Osteoblast (primary cell): ENCODE measurements around the gene NHSL2. TPM values are rescaled to one million over a fixed set of nuclear protein-coding genes. Genes with fewer than 3 reads are reported as not detected.

ENCODE experiments used
- DNase-seq: peaks from one replicate; pipeline ENCODE4 v3.0.0; 2011; ENCODE audit warnings: low spot score, mixed read lengths; ENCODE audit not compliant: insufficient read length; ENCODE audit errors: missing footprints
- H2AFZ ChIP-seq: 2 replicates; pipeline ENCODE4 v1.6.0; 2011; ENCODE audit warnings: mild to moderate bottlenecking, low read length
- H3K27ac ChIP-seq: 2 replicates; pipeline ENCODE4 v1.5.1; 2011; ENCODE audit warnings: mild to moderate bottlenecking, low read depth, low read length, moderate library complexity
- H3K27me3 ChIP-seq: 2 replicates; pipeline ENCODE4 v1.6.0; 2012; ENCODE audit warnings: mild to moderate bottlenecking, control low read depth, inconsistent platforms, low read length, moderate library complexity; ENCODE audit not compliant: insufficient read depth
- H3K36me3 ChIP-seq: 2 replicates; pipeline ENCODE4 v1.5.1; 2011; ENCODE audit warnings: mild to moderate bottlenecking, low read length, control low read depth, moderate library complexity; ENCODE audit not compliant: insufficient read depth
- H3K4me1 ChIP-seq: 2 replicates; pipeline ENCODE4 v1.5.1; 2011; ENCODE audit warnings: mild to moderate bottlenecking, low read length, control low read depth, moderate library complexity; ENCODE audit not compliant: insufficient read depth
- H3K4me2 ChIP-seq: 2 replicates; pipeline ENCODE4 v1.6.0; 2011; ENCODE audit warnings: mild to moderate bottlenecking, low read length; ENCODE audit not compliant: insufficient read depth
- H3K4me3 ChIP-seq: fragments of 200-600 bp; sonication (generic); 3 replicates; pipeline ENCODE4 v1.5.1; 2012; ENCODE audit warnings: mild to moderate bottlenecking, low read length, inconsistent platforms; ENCODE audit not compliant: insufficient read depth
- H3K79me2 ChIP-seq: 2 replicates; pipeline ENCODE4 v1.6.0; 2012; ENCODE audit warnings: mild to moderate bottlenecking, low read length, control low read depth, inconsistent platforms; ENCODE audit not compliant: insufficient read depth
- H3K9me3 ChIP-seq: 2 replicates; pipeline ENCODE4 v1.5.1; 2011; ENCODE audit warnings: low read depth, low read length, control low read depth
- H4K20me1 ChIP-seq: 2 replicates; pipeline ENCODE4 v1.6.0; 2012; ENCODE audit warnings: mild to moderate bottlenecking, low read length, control low read depth; ENCODE audit not compliant: insufficient read depth
- total RNA-seq: library from RNA; depleted of rRNA; stranded (reverse); fragments of >200 nt; gene quantifications from 2 replicates; pipeline ENCODE4 v1.2.3, GENCODE V29; 2012
- TF ChIP-seq, protein P1 (sequence below): IDR thresholded peaks from 2 replicates; pipeline ENCODE4 v1.5.1; 2011; ENCODE audit warnings: mild to moderate bottlenecking, low read depth, low read length, moderate library complexity; ENCODE audit errors: extremely low read depth

NHSL2 gene
- total RNA-seq, 1 donor = 1.1 TPM

DNA sequence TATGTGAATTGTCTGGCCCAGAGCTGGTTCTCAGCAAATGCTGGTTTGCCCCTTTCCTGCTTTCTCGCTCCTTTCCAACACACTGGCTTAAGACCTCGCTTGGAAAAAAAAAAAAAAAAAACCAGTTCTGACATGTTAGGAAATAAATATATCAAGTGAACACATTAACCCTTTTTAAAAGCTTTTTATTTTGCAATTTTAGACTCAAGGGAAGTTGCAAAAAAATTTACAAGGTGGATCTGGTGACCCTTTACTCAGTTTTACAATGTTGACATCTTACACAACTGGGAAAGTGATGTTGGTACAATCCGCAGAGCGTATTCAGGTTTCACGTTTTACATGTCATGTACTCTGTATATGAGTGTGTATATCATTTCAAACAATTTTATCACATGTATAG is 121.0 kb downstream of the NHSL2 start:
- H3K79me2 ChIP-seq = no peaks in the 10 kb centered on the region
- no peak overlapping the region for H3K4me2 ChIP-seq
- H3K4me1 ChIP-seq = peaks cover 28% of the 10 kb centered on the region
- no peak overlapping the region for H2AFZ ChIP-seq
- H3K4me3 ChIP-seq = no peak overlapping the region
- DNase-seq = no peak
- peaks cover 3% of the 10 kb centered on the region for H4K20me1 ChIP-seq
- peaks cover 29% of the 10 kb centered on the region for H3K27me3 ChIP-seq
- no peaks in the 10 kb centered on the region for H3K36me3 ChIP-seq
- H3K27ac ChIP-seq = no peak overlapping the region
- H3K9me3 ChIP-seq = no peaks in the 10 kb centered on the region
- TF ChIP-seq, protein P1, sequence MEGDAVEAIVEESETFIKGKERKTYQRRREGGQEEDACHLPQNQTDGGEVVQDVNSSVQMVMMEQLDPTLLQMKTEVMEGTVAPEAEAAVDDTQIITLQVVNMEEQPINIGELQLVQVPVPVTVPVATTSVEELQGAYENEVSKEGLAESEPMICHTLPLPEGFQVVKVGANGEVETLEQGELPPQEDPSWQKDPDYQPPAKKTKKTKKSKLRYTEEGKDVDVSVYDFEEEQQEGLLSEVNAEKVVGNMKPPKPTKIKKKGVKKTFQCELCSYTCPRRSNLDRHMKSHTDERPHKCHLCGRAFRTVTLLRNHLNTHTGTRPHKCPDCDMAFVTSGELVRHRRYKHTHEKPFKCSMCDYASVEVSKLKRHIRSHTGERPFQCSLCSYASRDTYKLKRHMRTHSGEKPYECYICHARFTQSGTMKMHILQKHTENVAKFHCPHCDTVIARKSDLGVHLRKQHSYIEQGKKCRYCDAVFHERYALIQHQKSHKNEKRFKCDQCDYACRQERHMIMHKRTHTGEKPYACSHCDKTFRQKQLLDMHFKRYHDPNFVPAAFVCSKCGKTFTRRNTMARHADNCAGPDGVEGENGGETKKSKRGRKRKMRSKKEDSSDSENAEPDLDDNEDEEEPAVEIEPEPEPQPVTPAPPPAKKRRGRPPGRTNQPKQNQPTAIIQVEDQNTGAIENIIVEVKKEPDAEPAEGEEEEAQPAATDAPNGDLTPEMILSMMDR = no peak

DNA sequence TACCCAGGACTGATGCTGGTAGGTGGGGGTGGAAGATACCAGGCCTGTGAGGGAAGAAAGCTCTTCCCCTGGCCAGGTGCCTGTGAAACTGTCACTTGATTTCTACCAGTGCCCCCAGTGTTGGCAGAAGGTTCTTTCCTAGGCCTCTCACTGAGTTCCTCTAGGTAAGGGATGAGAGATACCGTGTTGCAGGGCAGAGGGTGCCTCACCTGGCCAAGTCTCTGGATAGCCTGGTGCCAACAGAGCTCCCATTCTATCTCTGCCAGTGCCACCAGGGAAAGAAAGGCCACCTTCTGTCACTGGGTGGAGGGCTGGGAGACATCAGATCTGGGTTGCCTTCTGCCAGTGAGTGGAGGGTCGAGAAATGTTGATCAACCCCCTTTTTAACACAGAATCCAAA is 127.0 kb downstream of the NHSL2 start:
- Histone ChIP-seq H2AFZ (no peak overlapping the region), H3K36me3 (no peaks in the 10 kb centered on the region), H3K79me2 (no peaks in the 10 kb centered on the region), H3K27ac (no peak overlapping the region), H3K9me3 (no peaks in the 10 kb centered on the region), H4K20me1 (no peaks in the 10 kb centered on the region), H3K4me1 (no peaks in the 10 kb centered on the region), H3K4me3 (no peak overlapping the region), H3K4me2 (no peak overlapping the region), H3K27me3 (peaks cover 37% of the 10 kb centered on the region)
- no peak for DNase-seq
- TF ChIP-seq, protein P1 = no peak

DNA sequence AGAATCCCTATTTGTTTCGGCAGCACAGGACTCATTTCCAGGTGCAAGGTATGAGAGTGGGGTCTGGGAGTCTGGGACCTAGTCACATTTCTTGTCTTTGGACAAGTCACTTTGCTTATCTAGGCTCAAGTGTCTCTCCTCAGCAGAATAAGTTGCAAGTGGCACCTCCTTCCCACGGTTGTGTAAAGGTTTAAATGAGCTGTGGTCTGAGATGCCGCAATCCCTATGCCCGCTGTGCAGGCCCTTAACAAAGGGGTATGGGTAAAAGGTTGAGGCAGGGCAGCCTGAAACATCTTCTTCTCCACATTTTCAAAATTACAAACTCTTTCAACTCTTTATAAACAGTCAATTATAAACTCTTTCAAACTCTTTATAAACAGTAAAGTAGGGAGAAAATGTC is 127.4 kb downstream of the NHSL2 start:
- Histone ChIP-seq H3K4me3 (no peak overlapping the region), H3K4me1 (no peaks in the 10 kb centered on the region), H3K4me2 (no peak overlapping the region), H3K36me3 (no peaks in the 10 kb centered on the region), H3K79me2 (no peaks in the 10 kb centered on the region), H3K27me3 (peaks cover 40% of the 10 kb centered on the region), H2AFZ (no peak overlapping the region), H4K20me1 (no peaks in the 10 kb centered on the region), H3K9me3 (no peaks in the 10 kb centered on the region), H3K27ac (no peak overlapping the region)
- TF ChIP-seq, protein P1 = no peak
- DNase-seq = no peak

DNA sequence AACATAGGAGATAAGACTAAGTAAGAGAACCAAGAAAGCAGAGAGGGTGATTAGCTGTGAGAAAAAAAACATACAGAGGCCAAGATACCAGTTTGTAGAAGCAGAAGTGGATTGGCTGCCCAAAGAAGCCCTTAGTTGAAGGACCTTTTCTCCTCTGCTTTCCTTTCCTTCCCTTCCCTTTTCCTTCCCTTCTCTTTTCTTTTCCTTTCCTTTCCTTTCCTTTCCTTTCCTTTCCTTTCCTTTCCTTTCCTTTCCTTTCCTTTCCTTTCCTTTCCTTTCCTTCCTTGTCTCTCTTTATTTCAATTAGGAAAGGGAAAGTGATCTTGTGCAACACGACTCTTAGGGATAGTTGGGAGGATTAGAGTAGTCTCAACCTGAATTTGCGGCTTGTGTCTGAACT is 128.2 kb downstream of the NHSL2 start:
- Histone ChIP-seq H3K4me3 (no peak overlapping the region), H3K9me3 (no peaks in the 10 kb centered on the region), H3K36me3 (no peaks in the 10 kb centered on the region), H4K20me1 (no peaks in the 10 kb centered on the region), H3K27ac (no peak overlapping the region), H3K4me1 (no peaks in the 10 kb centered on the region), H3K79me2 (no peaks in the 10 kb centered on the region), H3K27me3 (peaks cover 41% of the 10 kb centered on the region), H3K4me2 (no peak overlapping the region), H2AFZ (no peak overlapping the region)
- TF ChIP-seq, protein P1 = no peak
- DNase-seq = no peak
